DOHH2 (cell line): ENCODE data around the gene DYRK1B.
"Not testable (repeated sequence)": the region's sequence is repeated elsewhere in the genome, so short reads cannot be mapped to it uniquely, and the experiment has no call there.

Experiments used
- H3F3A ChIP-seq: fragments of 200-600 bp; sonication (generic), shearing (Covaris generic); 2 replicates; pipeline ENCODE4 v1.6.0; 2016; ENCODE audit warnings: antibody characterized with exemption, mild to moderate bottlenecking; ENCODE audit not compliant: control insufficient read depth, insufficient read depth
- H3K27ac ChIP-seq: fragments of 200-600 bp; sonication (generic); 2 replicates; pipeline ENCODE4 v1.5.1; 2014; ENCODE audit warnings: low read depth, mild to moderate bottlenecking, low read length, moderate library complexity
- H3K27me3 ChIP-seq: fragments of 200-600 bp; sonication (generic); 2 replicates; pipeline ENCODE4 v1.6.1; 2014; ENCODE audit warnings: mild to moderate bottlenecking, low read length, mixed read lengths; ENCODE audit not compliant: control insufficient read depth
- H3K36me3 ChIP-seq: fragments of 200-600 bp; sonication (generic); 2 replicates; pipeline ENCODE4 v1.6.1; 2014; ENCODE audit warnings: mild to moderate bottlenecking, low read length, moderate library complexity, mixed read lengths; ENCODE audit not compliant: control insufficient read depth
- H3K4me1 ChIP-seq: fragments of 200-600 bp; sonication (generic); 2 replicates; pipeline ENCODE4 v1.6.1; 2014; ENCODE audit warnings: mild to moderate bottlenecking, low read length, mixed read lengths; ENCODE audit not compliant: control insufficient read depth
- H3K4me2 ChIP-seq: fragments of 200-600 bp; sonication (generic); 2 replicates; pipeline ENCODE4 v1.6.0; 2014; ENCODE audit warnings: mild to moderate bottlenecking, low read length, moderate library complexity
- H3K4me3 ChIP-seq: fragments of 200-600 bp; sonication (generic); 2 replicates; pipeline ENCODE4 v1.5.1; 2014; ENCODE audit warnings: mild to moderate bottlenecking, low read length, mixed read lengths
- H3K79me2 ChIP-seq: fragments of 200-600 bp; sonication (generic); 2 replicates; pipeline ENCODE4 v1.6.1; 2014; ENCODE audit warnings: mild to moderate bottlenecking, low read length, mixed read lengths; ENCODE audit not compliant: control insufficient read depth
- H3K9me2 ChIP-seq: fragments of 200-600 bp; sonication (generic); replicated peaks from 2 replicates; pipeline ENCODE4 v1.6.1; 2014; ENCODE audit warnings: mild to moderate bottlenecking, low read length, mixed read lengths; ENCODE audit not compliant: control insufficient read depth
- H3K9me3 ChIP-seq: fragments of 200-600 bp; sonication (generic); 2 replicates; pipeline ENCODE4 v1.6.1; 2014; ENCODE audit warnings: antibody characterized with exemption, low read length, mixed read lengths; ENCODE audit not compliant: control insufficient read depth, insufficient read depth
- H4K20me1 ChIP-seq: fragments of 200-600 bp; sonication (generic); 2 replicates; pipeline ENCODE4 v1.6.0; 2014; ENCODE audit warnings: low read depth, mild to moderate bottlenecking, antibody characterized with exemption, low read length, moderate library complexity; ENCODE audit not compliant: control insufficient read depth, insufficient read depth
- EZH2phosphoT487 ChIP-seq: fragments of 200-600 bp; sonication (generic); IDR thresholded peaks from 2 replicates; pipeline ENCODE4 v1.6.1; 2017; ENCODE audit warnings: borderline replicate concordance, mild to moderate bottlenecking, antibody characterized with exemption, low read length, moderate library complexity, mixed read lengths
- TF ChIP-seq, protein P1 (sequence below): fragments of 200-600 bp; sonication (generic); IDR thresholded peaks from one replicate; pipeline ENCODE4 v1.5.1; 2014; ENCODE audit warnings: antibody characterized with exemption, mild to moderate bottlenecking, low read depth, low read length; ENCODE audit not compliant: poor library complexity, severe bottlenecking

DYRK1B gene

GRCh38 chr19:39810424-39810823 is 23.5 kb downstream of the DYRK1B start:
- Histone ChIP-seq H3K27ac (no peak overlapping the region), H3K36me3 (no peaks in the 10 kb centered on the region), H3K9me3 (no peaks in the 10 kb centered on the region), H3K4me2 (no peak overlapping the region), H3K9me2 (no peaks in the 10 kb centered on the region), H3K4me1 (no peaks in the 10 kb centered on the region), H3F3A (no peaks in the 10 kb centered on the region), H3K4me3 (no peak overlapping the region), H3K27me3 (peaks cover 3% of the 10 kb centered on the region; the same call in 1 of the 2 replicates), H3K79me2 (no peaks in the 10 kb centered on the region), H4K20me1 (no peaks in the 10 kb centered on the region)
- TF ChIP-seq EZH2phosphoT487 = no peak
- TF ChIP-seq, protein P1, sequence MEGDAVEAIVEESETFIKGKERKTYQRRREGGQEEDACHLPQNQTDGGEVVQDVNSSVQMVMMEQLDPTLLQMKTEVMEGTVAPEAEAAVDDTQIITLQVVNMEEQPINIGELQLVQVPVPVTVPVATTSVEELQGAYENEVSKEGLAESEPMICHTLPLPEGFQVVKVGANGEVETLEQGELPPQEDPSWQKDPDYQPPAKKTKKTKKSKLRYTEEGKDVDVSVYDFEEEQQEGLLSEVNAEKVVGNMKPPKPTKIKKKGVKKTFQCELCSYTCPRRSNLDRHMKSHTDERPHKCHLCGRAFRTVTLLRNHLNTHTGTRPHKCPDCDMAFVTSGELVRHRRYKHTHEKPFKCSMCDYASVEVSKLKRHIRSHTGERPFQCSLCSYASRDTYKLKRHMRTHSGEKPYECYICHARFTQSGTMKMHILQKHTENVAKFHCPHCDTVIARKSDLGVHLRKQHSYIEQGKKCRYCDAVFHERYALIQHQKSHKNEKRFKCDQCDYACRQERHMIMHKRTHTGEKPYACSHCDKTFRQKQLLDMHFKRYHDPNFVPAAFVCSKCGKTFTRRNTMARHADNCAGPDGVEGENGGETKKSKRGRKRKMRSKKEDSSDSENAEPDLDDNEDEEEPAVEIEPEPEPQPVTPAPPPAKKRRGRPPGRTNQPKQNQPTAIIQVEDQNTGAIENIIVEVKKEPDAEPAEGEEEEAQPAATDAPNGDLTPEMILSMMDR = no peak

DNA sequence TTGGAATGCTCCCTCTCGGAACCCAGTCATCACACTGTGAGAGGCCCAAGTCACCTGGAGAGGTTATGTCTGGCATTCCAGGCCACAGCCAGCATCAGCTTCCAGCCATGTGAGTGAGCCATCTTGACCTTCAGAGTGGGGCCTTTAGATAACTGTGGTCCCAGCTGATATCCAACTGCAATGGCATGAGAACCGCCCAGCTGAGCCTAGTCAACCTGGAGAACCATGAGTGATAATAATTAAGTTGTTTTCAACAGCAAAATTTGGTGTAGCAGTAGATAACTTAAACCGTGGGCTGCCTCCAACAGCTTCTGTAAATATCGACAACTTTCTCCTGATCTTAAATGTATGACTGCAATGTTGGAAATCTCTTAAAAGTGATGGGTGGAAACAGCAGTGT is 24.6 kb downstream of the DYRK1B start:
- H3K79me2 ChIP-seq = no peaks in the 10 kb centered on the region
- H4K20me1 ChIP-seq = no peaks in the 10 kb centered on the region
- H3F3A ChIP-seq = no peaks in the 10 kb centered on the region
- H3K27me3 ChIP-seq = peaks cover 3% of the 10 kb centered on the region; the same call in 1 of the 2 replicates
- H3K4me3 ChIP-seq = no peak overlapping the region
- H3K9me2 ChIP-seq = no peaks in the 10 kb centered on the region
- no peaks in the 10 kb centered on the region for H3K4me1 ChIP-seq
- H3K4me2 ChIP-seq = no peak overlapping the region
- TF ChIP-seq, protein P1 = no peak
- no peak for TF ChIP-seq EZH2phosphoT487
- H3K9me3 ChIP-seq = no peaks in the 10 kb centered on the region
- no peaks in the 10 kb centered on the region for H3K36me3 ChIP-seq
- H3K27ac ChIP-seq = no peak overlapping the region

- not testable (repeated sequence) for H3K27me3 ChIP-seq, H3F3A ChIP-seq, H3K79me2 ChIP-seq, H3K36me3 ChIP-seq, H3K4me2 ChIP-seq, H3K4me3 ChIP-seq, H3K4me1 ChIP-seq, H4K20me1 ChIP-seq, H3K9me2 ChIP-seq, H3K9me3 ChIP-seq, H3K27ac ChIP-seq
These were observed 25.3 kb downstream of the DYRK1B start for GRCh38 chr19:39808688-39809087.

DNA sequence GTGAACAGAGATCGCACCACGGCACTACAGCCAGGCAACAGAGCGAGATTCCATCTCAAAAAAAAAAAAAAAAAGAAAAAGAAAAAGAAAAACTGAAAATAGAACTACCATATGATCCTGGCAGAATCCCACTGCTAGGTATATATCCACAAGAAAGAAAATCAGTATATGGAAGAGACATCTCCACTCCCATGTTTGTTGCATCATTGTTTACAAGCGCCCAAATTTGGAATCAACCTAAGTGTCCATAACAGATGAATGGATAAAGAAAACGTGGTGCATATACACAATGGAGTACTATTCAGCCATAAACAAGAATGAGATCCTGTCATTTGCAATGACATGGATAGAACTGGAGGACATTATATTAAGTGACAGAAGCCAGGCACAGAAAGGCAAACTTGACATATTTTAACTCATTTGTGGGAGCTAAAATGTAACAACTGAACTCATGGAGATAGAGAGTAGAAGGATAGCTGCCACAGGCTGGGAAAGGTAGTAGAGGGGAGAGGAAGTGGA is 26.1 kb downstream of the DYRK1B start:
- Histone ChIP-seq H3K4me1 (no peaks in the 10 kb centered on the region), H4K20me1 (no peaks in the 10 kb centered on the region), H3K79me2 (no peaks in the 10 kb centered on the region), H3K36me3 (no peaks in the 10 kb centered on the region), H3K27me3 (peaks cover 12% of the 10 kb centered on the region; the same call in 1 of the 2 replicates), H3K4me3 (no peak overlapping the region), H3K4me2 (no peak overlapping the region), H3K27ac (no peak overlapping the region), H3F3A (no peaks in the 10 kb centered on the region), H3K9me3 (no peaks in the 10 kb centered on the region), H3K9me2 (no peaks in the 10 kb centered on the region)
- TF ChIP-seq EZH2phosphoT487 = no peak
- TF ChIP-seq, protein P1 = no peak
